HCT116 (cell line): ENCODE data around the gene BRSK1. TPM values are rescaled to one million over a fixed set of nuclear protein-coding genes. Genes with fewer than 3 reads are reported as not detected.

Experiments used
- ATAC-seq: fragments of 200-7000 bp; cut with Tn5 transposase; 2 replicates; pipeline ENCODE4 v1.9.1; 2020; ENCODE audit warnings: mild to moderate bottlenecking, moderate library complexity
- BruUV-seq: library from RNA; stranded (reverse); fragments of 400-500 nt; replicated peaks from 2 replicates; lab custom pipeline; 2021; lab: Mats Ljungman, UMichigan
- CTCF ChIA-PET: fragments of 300-600 bp; sonication (Branson Sonifier 250); formaldehyde crosslinking; loops from one replicate; lab custom pipeline; 2021; ENCODE audit warnings: antibody characterized with exemption; lab: Charles Lee
- POLR2A ChIA-PET: fragments of 300-600, 350-600 bp; sonication (Branson Sonifier 250); formaldehyde crosslinking; loops from one replicate; lab custom pipeline; 2021; ENCODE audit warnings: antibody characterized with exemption; lab: Charles Lee
- RAD21 ChIA-PET, 2 experiments: fragments of 300-600 bp; sonication (Branson Sonifier 250); formaldehyde crosslinking; loops; one replicate each; lab custom pipeline; 2023; ENCODE audit warnings: low total read pairs in 2 of 2; ENCODE audit not compliant: uncharacterized antibody in 2 of 2, unreplicated experiment in 2 of 2, low non-redundant PET in 1 of 2; lab: Charles Lee
- DNase-seq: peaks from one replicate; pipeline ENCODE4 v3.0.0-alpha.2; 2010; ENCODE audit warnings: low read depth, low spot score
- H2AFZ ChIP-seq: fragments of 200-600 bp; shearing (Covaris generic), sonication (generic); 2 replicates; pipeline ENCODE4 v1.6.1; 2017; ENCODE audit warnings: low read depth, mixed run types, mixed read lengths, antibody characterized with exemption, low read length; ENCODE audit not compliant: poor library complexity, severe bottlenecking
- H3K27ac ChIP-seq: 2 replicates; pipeline ENCODE4 v1.5.1; 2012; ENCODE audit warnings: low read depth, low read length
- H3K27me3 ChIP-seq: fragments of 200-600 bp; sonication (generic); 2 replicates; pipeline ENCODE4 v1.6.1; 2016; ENCODE audit warnings: mixed run types, low read length, mixed read lengths; ENCODE audit not compliant: insufficient read depth
- H3K36me3 ChIP-seq, 2 experiments: fragments of 200-500 bp in 1 of 2; fragments of 200-600 bp in 1 of 2; sonication (Bioruptor generic) in 1 of 2; sonication (generic) in 1 of 2; 2 replicates each; pipeline versions ENCODE4 v1.5.1 to v1.6.1; 2014 to 2016; ENCODE audit warnings: low read length in 2 of 2, inconsistent platforms in 1 of 2, mixed read lengths in 1 of 2, mixed run types in 1 of 2; ENCODE audit not compliant: insufficient read depth in 2 of 2, control insufficient read depth in 1 of 2
- H3K4me1 ChIP-seq, 2 experiments: fragments of 200-600 bp in 1 of 2; sonication (generic) in 1 of 2; 2 replicates each; pipeline versions ENCODE4 v1.5.1 to v1.6.1; 2012 to 2017; ENCODE audit warnings: low read length in 2 of 2, inconsistent platforms in 1 of 2, mild to moderate bottlenecking in 1 of 2, mixed read lengths in 1 of 2, mixed run types in 1 of 2, moderate library complexity in 1 of 2; ENCODE audit not compliant: insufficient read depth in 2 of 2, control insufficient read depth in 1 of 2
- H3K4me2 ChIP-seq: fragments of 200-600 bp; sonication (generic); 2 replicates; pipeline ENCODE4 v1.6.1; 2017; ENCODE audit warnings: mixed run types, low read length, mixed read lengths
- H3K4me3 ChIP-seq, 2 experiments: fragments of 200-600 bp in 1 of 2; sonication (generic) in 1 of 2; replicated peaks in 1 of 2; 2 replicates each; pipeline ENCODE4 v1.5.1; 2011 to 2016; ENCODE audit warnings: low read length in 2 of 2, control low read depth in 1 of 2, low read depth in 1 of 2, mild to moderate bottlenecking in 1 of 2, mixed read lengths in 1 of 2, mixed run types in 1 of 2
- H3K79me2 ChIP-seq: fragments of 200-600 bp; sonication (generic); 2 replicates; pipeline ENCODE4 v1.6.1; 2017; ENCODE audit warnings: mild to moderate bottlenecking, mixed run types, low read length, moderate library complexity, mixed read lengths; ENCODE audit not compliant: insufficient read depth
- H3K9ac ChIP-seq: fragments of 200-600 bp; sonication (generic); 2 replicates; pipeline ENCODE4 v1.6.1; 2016; ENCODE audit warnings: low read length, mixed read lengths
- H3K9me2 ChIP-seq: fragments of 200-600 bp; sonication (generic), shearing (Covaris generic); 2 replicates; pipeline ENCODE4 v1.6.1; 2017; ENCODE audit warnings: mixed run types, mild to moderate bottlenecking, moderate library complexity; ENCODE audit not compliant: insufficient read depth
- H3K9me3 ChIP-seq, 2 experiments: fragments of 200-500 bp in 1 of 2; fragments of 200-600 bp in 1 of 2; sonication (Bioruptor generic) in 1 of 2; sonication (generic) in 1 of 2; 2 replicates each; pipeline ENCODE4 v1.6.1; 2014 to 2017; ENCODE audit warnings: low read length in 2 of 2, mixed read lengths in 2 of 2, inconsistent platforms in 1 of 2, low read depth in 1 of 2, mild to moderate bottlenecking in 1 of 2, mixed run types in 1 of 2, moderate library complexity in 1 of 2; ENCODE audit not compliant: control insufficient read depth in 1 of 2, insufficient read depth in 1 of 2
- H4K20me1 ChIP-seq: fragments of 200-600 bp; sonication (generic), shearing (Covaris generic); 2 replicates; pipeline ENCODE4 v1.6.1; 2017; ENCODE audit warnings: mixed run types, mild to moderate bottlenecking, moderate library complexity; ENCODE audit not compliant: insufficient read depth
- ATF3 ChIP-seq: IDR thresholded peaks from 2 replicates; pipeline ENCODE4 v1.6.1; 2012
- CEBPB ChIP-seq: IDR thresholded peaks from 2 replicates; pipeline ENCODE4 v1.6.1; 2012; ENCODE audit warnings: low read depth
- CTCF ChIP-seq, 3 experiments: fragments of 200-600 bp in 1 of 3; sonication (generic) in 1 of 3; IDR thresholded peaks in 2 of 3; conservative IDR thresholded peaks in 1 of 3; 2 replicates each; pipeline ENCODE4 v1.5.1; 2012 to 2017; ENCODE audit warnings: low read depth in 2 of 3, low read length in 2 of 3, antibody characterized with exemption in 1 of 3, borderline replicate concordance in 1 of 3, control low read depth in 1 of 3, mild to moderate bottlenecking in 1 of 3, mixed read lengths in 1 of 3, mixed run types in 1 of 3, moderate library complexity in 1 of 3; ENCODE audit not compliant: insufficient read depth in 1 of 3
- EGR1 ChIP-seq: IDR thresholded peaks from 2 replicates; pipeline ENCODE4 v1.6.1; 2012; ENCODE audit warnings: low read depth
- ELF1 ChIP-seq: IDR thresholded peaks from 2 replicates; pipeline ENCODE4 v1.6.1; 2012; ENCODE audit warnings: low read depth, borderline replicate concordance
- EZH2 ChIP-seq: fragments of 200-600 bp; sonication (generic); IDR thresholded peaks from 2 replicates; pipeline ENCODE4 v1.6.1; 2017; ENCODE audit warnings: antibody characterized with exemption, mixed run types
- EZH2phosphoT487 ChIP-seq: fragments of 200-600 bp; IDR thresholded peaks from 2 replicates; pipeline ENCODE4 v1.6.1; 2018; ENCODE audit warnings: antibody characterized with exemption, borderline replicate concordance
- FOSL1 ChIP-seq: IDR thresholded peaks from 2 replicates; pipeline ENCODE4 v1.6.1; 2012; ENCODE audit warnings: low read depth
- RAD21 ChIP-seq: IDR thresholded peaks from 2 replicates; pipeline ENCODE4 v1.6.1; 2012; ENCODE audit warnings: low read depth, mild to moderate bottlenecking
- SP1 ChIP-seq: IDR thresholded peaks from 2 replicates; pipeline ENCODE4 v1.6.1; 2012; ENCODE audit warnings: low read depth
- SRF ChIP-seq: IDR thresholded peaks from 2 replicates; pipeline ENCODE4 v1.6.1; 2012; ENCODE audit warnings: low read depth
- TCF7L2 ChIP-seq: IDR thresholded peaks from 2 replicates; pipeline ENCODE4 v1.7.0; 2011; ENCODE audit warnings: borderline replicate concordance, inconsistent platforms; ENCODE audit not compliant: insufficient read depth, insufficient read length; ENCODE audit errors: extremely low read depth
- YY1 ChIP-seq: IDR thresholded peaks from 2 replicates; pipeline ENCODE4 v1.6.1; 2011; ENCODE audit warnings: low read length, low read depth, moderate library complexity, mild to moderate bottlenecking; ENCODE audit not compliant: insufficient replicate concordance; ENCODE audit errors: extremely low read depth
- ZFX ChIP-seq: fragments of 450-650 bp; IDR thresholded peaks from 2 replicates; pipeline ENCODE4 v1.6.1; 2017
- ZNF274 ChIP-seq: fragments of 200-500 bp; sonication (Bioruptor generic); IDR thresholded peaks from 2 replicates; pipeline ENCODE4 v1.6.1; 2014; ENCODE audit warnings: mild to moderate bottlenecking, low read depth, low read length, inconsistent platforms
- intact Hi-C: fragments of 100-400 bp; cut with micrococcal nuclease; formaldehyde crosslinking; loops from 2 replicates; pipeline ENCODE4 v1.10.0; 2022
- total RNA-seq: library from RNA; stranded (reverse); gene quantifications from one replicate; pipeline ENCODE4 v1.2.1, GENCODE V29; 2021; ENCODE audit not compliant: unreplicated experiment
- TF ChIP-seq, protein P1 (sequence below): IDR thresholded peaks from 2 replicates; pipeline ENCODE4 v1.6.1; 2011; ENCODE audit warnings: mild to moderate bottlenecking, low read length, moderate library complexity; ENCODE audit not compliant: insufficient replicate concordance; ENCODE audit errors: extremely low read depth
- TF ChIP-seq, protein P2 (sequence below): IDR thresholded peaks from 2 replicates; pipeline ENCODE4 v1.6.1; 2012

Gene BRSK1
- total RNA-seq, 1 experiment from 2014 or later = 33.3 TPM

DNA sequence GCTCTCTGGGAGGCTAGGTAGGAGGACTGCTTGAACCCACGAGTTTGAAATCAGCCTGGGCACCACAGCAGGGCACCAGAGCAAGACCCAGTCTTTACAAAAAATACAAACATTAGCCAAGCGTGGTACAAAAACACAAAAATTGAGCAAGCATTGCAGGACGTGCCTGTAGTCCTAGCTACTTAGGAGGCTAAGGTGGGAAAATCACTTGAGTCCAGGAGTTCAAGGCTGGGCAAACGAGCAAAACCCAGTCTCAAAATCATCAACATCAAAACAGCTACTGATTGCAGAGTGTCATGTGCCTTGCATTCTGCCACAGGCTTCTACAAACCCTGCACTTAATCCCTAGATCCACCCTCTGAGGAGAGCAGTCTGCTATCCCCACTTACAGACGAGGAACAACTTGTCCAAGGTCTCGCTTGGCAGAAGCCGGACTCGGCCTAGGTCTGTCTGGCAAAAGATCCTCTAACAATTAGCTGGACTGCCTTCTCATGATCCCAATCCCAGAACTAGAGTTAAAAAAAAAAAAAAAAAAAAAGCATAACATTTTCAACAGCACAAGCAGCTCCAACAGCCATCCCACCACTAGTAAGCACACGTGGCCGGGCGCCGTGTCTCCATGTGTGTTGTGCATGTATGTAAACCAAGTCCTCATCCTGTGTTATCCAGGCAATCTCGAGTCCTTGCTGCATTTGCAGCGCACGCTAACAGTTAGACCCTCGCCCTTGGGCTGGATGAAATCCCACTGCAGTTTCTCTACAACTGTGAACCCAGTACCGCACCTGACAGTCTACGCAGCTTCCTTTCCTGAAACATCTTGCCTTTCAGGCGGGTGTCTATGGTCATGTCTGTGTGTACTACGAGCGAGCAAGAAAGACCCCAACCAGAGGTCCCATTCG, 27.0 kb upstream of the BRSK1 start:
- Histone ChIP-seq H3K4me1 (peaks cover 20 to 41% of the 10 kb centered on the region in 2 experiments), H3K27ac (no peak overlapping the region), H3K36me3 (peaks cover 0 to 9% of the 10 kb centered on the region in 2 experiments; a peak in 3 of 4 replicates), H3K9me3 (no peaks in the 10 kb centered on the region), H3K4me2 (peak overlapping the region; percentile 98), H3K9ac (peak overlapping the region; percentile 96), H3K27me3 (no peaks in the 10 kb centered on the region), H2AFZ (no peak overlapping the region), H3K79me2 (peaks cover 69% of the 10 kb centered on the region), H3K4me3 (peak overlapping the region; percentile 89 to 96), H4K20me1 (no peaks in the 10 kb centered on the region), H3K9me2 (no peaks in the 10 kb centered on the region)
- POLR2A ChIA-PET = interaction anchor here (1.2 kb wide), 1 partner anchor 46 kb away, joined by 3 read pairs; no protein-coding TSS in a partner anchor
- CTCF ChIA-PET = interaction anchor here (0.8 kb wide), 1 partner anchor 110 kb away, joined by 3 read pairs; no protein-coding TSS in a partner anchor
- intact Hi-C loops = loop anchor here (5.0 kb wide), 1 partner anchor 90 kb away; the partner anchor contains the start of gene DNAAF3
- TSS peak; percentile 49 for BruUV-seq
- no peak for TF ChIP-seq EGR1
- TF ChIP-seq CTCF (IDR thresholded peaks at IDR 0.05 in 2 of 3, conservative IDR thresholded peaks at IDR 0.05 in 1 of 3; ENCODE audit: borderline replicate concordance in 1 of 3, insufficient read depth in 1 of 3, low read depth in 2 of 3, low read length in 2 of 3) = no peak
- no peak for TF ChIP-seq EZH2
- no peak for TF ChIP-seq SRF
- no peak for TF ChIP-seq SP1
- no peak for TF ChIP-seq EZH2phosphoT487
- TF ChIP-seq ZFX = no peak
- TF ChIP-seq, protein P1, sequence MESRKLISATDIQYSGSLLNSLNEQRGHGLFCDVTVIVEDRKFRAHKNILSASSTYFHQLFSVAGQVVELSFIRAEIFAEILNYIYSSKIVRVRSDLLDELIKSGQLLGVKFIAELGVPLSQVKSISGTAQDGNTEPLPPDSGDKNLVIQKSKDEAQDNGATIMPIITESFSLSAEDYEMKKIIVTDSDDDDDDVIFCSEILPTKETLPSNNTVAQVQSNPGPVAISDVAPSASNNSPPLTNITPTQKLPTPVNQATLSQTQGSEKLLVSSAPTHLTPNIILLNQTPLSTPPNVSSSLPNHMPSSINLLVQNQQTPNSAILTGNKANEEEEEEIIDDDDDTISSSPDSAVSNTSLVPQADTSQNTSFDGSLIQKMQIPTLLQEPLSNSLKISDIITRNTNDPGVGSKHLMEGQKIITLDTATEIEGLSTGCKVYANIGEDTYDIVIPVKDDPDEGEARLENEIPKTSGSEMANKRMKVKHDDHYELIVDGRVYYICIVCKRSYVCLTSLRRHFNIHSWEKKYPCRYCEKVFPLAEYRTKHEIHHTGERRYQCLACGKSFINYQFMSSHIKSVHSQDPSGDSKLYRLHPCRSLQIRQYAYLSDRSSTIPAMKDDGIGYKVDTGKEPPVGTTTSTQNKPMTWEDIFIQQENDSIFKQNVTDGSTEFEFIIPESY = no peak
- no peak for TF ChIP-seq ELF1
- TF ChIP-seq ATF3 = no peak
- TF ChIP-seq RAD21 = no peak
- TF ChIP-seq FOSL1 = no peak
- TF ChIP-seq, protein P2, sequence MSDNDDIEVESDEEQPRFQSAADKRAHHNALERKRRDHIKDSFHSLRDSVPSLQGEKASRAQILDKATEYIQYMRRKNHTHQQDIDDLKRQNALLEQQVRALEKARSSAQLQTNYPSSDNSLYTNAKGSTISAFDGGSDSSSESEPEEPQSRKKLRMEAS = no peak
- no peak for TF ChIP-seq TCF7L2
- no peak for TF ChIP-seq YY1
- no peak for TF ChIP-seq ZNF274
- no peak for TF ChIP-seq CEBPB
- no peak for DNase-seq
- RAD21 ChIA-PET = no interaction called here
- no peak for ATAC-seq
